H1 (cell line): Measurements from ENCODE around the gene ELP4. TPM values are rescaled to one million over a fixed set of nuclear protein-coding genes. Genes with fewer than 3 reads are reported as not detected.

Experiments
- CTCF ChIA-PET: fragments of 300-600 bp; sonication (Branson Sonifier 250); formaldehyde crosslinking; loops from one replicate; lab custom pipeline; 2021; ENCODE audit not compliant: partially characterized antibody; lab: Charles Lee
- POLR2A ChIA-PET: fragments of 300-600 bp; sonication (Branson Sonifier 250); formaldehyde crosslinking; loops from one replicate; lab custom pipeline; 2021; ENCODE audit warnings: inconsistent platforms; ENCODE audit not compliant: partially characterized antibody; lab: Charles Lee
- DNase-seq, 2 experiments: peaks; one replicate each; pipeline versions ENCODE4 v3.0.0 to v3.0.0-alpha.2; 2010 to 2022; ENCODE audit warnings: low spot score in 2 of 2, low read depth in 1 of 2, mixed read lengths in 1 of 2
- FAIRE-seq: peaks from 2 replicates; lab custom pipeline; 2011; peaks lifted over from hg19 to GRCh38; lab: Jason Lieb, UNC
- H2AFZ ChIP-seq: 2 replicates; pipeline ENCODE4 v1.8.1; 2012; ENCODE audit warnings: low read length, inconsistent platforms
- H2AK5ac ChIP-seq: 2 replicates; pipeline ENCODE4 v1.6.1; 2013; ENCODE audit warnings: low read depth, low read length
- H2BK120ac ChIP-seq: replicated peaks from 2 replicates; pipeline ENCODE3; 2013; ENCODE audit warnings: low read depth, low read length, inconsistent platforms
- H2BK12ac ChIP-seq: 2 replicates; pipeline ENCODE4 v1.6.1; 2013; ENCODE audit warnings: low read depth, low read length
- H2BK15ac ChIP-seq: 2 replicates; pipeline ENCODE4 v1.6.1; 2013; ENCODE audit warnings: low read length
- H2BK20ac ChIP-seq: 2 replicates; pipeline ENCODE4 v1.6.1; 2013; ENCODE audit warnings: low read length
- H2BK5ac ChIP-seq: 2 replicates; pipeline ENCODE4 v1.6.1; 2013; ENCODE audit warnings: low read depth, low read length
- H3K14ac ChIP-seq: 2 replicates; pipeline ENCODE4 v1.6.1; 2013; ENCODE audit warnings: inconsistent platforms; ENCODE audit not compliant: insufficient read length
- H3K18ac ChIP-seq: 2 replicates; pipeline ENCODE4 v1.6.1; 2013; ENCODE audit warnings: low read length; ENCODE audit errors: extremely low read depth
- H3K23ac ChIP-seq: 2 replicates; pipeline ENCODE4 v1.6.1; 2013; ENCODE audit warnings: inconsistent platforms; ENCODE audit not compliant: insufficient read length
- H3K23me2 ChIP-seq: 2 replicates; pipeline ENCODE4 v1.6.1; 2013; ENCODE audit warnings: low read depth, low read length
- H3K27ac ChIP-seq: 2 replicates; pipeline ENCODE4 v1.6.1; 2011; ENCODE audit warnings: low read depth, low read length, inconsistent platforms
- H3K27me3 ChIP-seq, 4 experiments: replicated peaks in 1 of 4; 1 replicate in 1 of 4; 2 replicates in 3 of 4; pipeline versions ENCODE4 v1.6.1 to v1.8.1; 2011 to 2013; ENCODE audit warnings: low read length in 3 of 4, mild to moderate bottlenecking in 3 of 4, inconsistent platforms in 2 of 4, mixed read lengths in 2 of 4, moderate library complexity in 1 of 4; ENCODE audit not compliant: control insufficient read depth in 3 of 4, insufficient read depth in 3 of 4; ENCODE audit errors: extremely low read depth in 1 of 4
- H3K36me3 ChIP-seq, 4 experiments: 2 replicates each; pipeline versions ENCODE4 v1.6.1 to v1.8.1; 2011 to 2013; ENCODE audit warnings: mild to moderate bottlenecking in 4 of 4, low read length in 3 of 4, moderate library complexity in 2 of 4, control low read depth in 1 of 4, inconsistent platforms in 1 of 4; ENCODE audit not compliant: insufficient read depth in 4 of 4, control insufficient read depth in 2 of 4
- H3K4ac ChIP-seq: replicated peaks from 2 replicates; pipeline ENCODE3; 2013; ENCODE audit warnings: low read length, low read depth, mixed read lengths, inconsistent platforms; ENCODE audit not compliant: insufficient read length
- H3K4me1 ChIP-seq, 4 experiments: replicated peaks in 1 of 4; 1 replicate in 1 of 4; 2 replicates in 3 of 4; pipeline versions ENCODE4 v1.6.1 to v1.8.1; 2011 to 2013; ENCODE audit warnings: low read length in 3 of 4, inconsistent platforms in 2 of 4, mixed read lengths in 1 of 4; ENCODE audit not compliant: insufficient read depth in 4 of 4, control insufficient read depth in 3 of 4
- H3K4me2 ChIP-seq, 2 experiments: 2 replicates each; pipeline versions ENCODE4 v1.6.1 to v1.8.1; 2011 to 2013; ENCODE audit warnings: low read depth in 2 of 2, low read length in 2 of 2, control low read depth in 1 of 2, inconsistent platforms in 1 of 2, mild to moderate bottlenecking in 1 of 2; ENCODE audit not compliant: insufficient read depth in 1 of 2
- H3K4me3 ChIP-seq, 4 experiments: fragments of 200-600, 300-600 bp in 1 of 4; sonication (generic), shearing (Covaris generic), sonication (Bioruptor Twin) in 1 of 4; 2 replicates each; pipeline versions ENCODE4 v1.5.1 to v1.8.1; 2011 to 2016; ENCODE audit warnings: low read length in 4 of 4, low read depth in 3 of 4, control low read depth in 2 of 4, inconsistent platforms in 2 of 4, mild to moderate bottlenecking in 2 of 4, mixed read lengths in 1 of 4, moderate library complexity in 1 of 4; ENCODE audit not compliant: insufficient read depth in 2 of 4; ENCODE audit errors: extremely low read depth in 1 of 4
- H3K56ac ChIP-seq: replicated peaks from 2 replicates; pipeline ENCODE3; 2013; ENCODE audit warnings: low read depth, mild to moderate bottlenecking, mixed read lengths, low read length, inconsistent platforms; ENCODE audit not compliant: insufficient read length
- H3K79me1 ChIP-seq: 2 replicates; pipeline ENCODE4 v1.6.1; 2013; ENCODE audit warnings: low read depth, low read length, control low read depth
- H3K79me2 ChIP-seq, 2 experiments: 2 replicates each; pipeline versions ENCODE4 v1.6.1 to v1.8.1; 2012 to 2013; ENCODE audit warnings: low read length in 2 of 2, mild to moderate bottlenecking in 2 of 2, inconsistent platforms in 1 of 2; ENCODE audit not compliant: insufficient read depth in 2 of 2, control insufficient read depth in 1 of 2
- H3K9ac ChIP-seq, 4 experiments: replicated peaks in 1 of 4; 1 replicate in 1 of 4; 2 replicates in 3 of 4; pipeline versions ENCODE4 v1.6.1 to v1.8.1; 2011 to 2013; ENCODE audit warnings: low read depth in 3 of 4, low read length in 3 of 4, control low read depth in 2 of 4, mild to moderate bottlenecking in 2 of 4, moderate library complexity in 2 of 4, inconsistent platforms in 1 of 4; ENCODE audit errors: extremely low read depth in 1 of 4
- H3K9me3 ChIP-seq, 2 experiments: 2 replicates each; pipeline versions ENCODE4 v1.6.1 to v1.8.1; 2012 to 2013; ENCODE audit warnings: mild to moderate bottlenecking in 2 of 2, moderate library complexity in 2 of 2, control low read depth in 1 of 2, inconsistent platforms in 1 of 2, low read depth in 1 of 2, low read length in 1 of 2, mixed read lengths in 1 of 2; ENCODE audit not compliant: insufficient read depth in 2 of 2
- H4K20me1 ChIP-seq, 2 experiments: replicated peaks in 1 of 2; 2 replicates each; pipeline versions ENCODE3 to v1.8.1; 2011 to 2013; ENCODE audit warnings: inconsistent platforms in 2 of 2, low read length in 2 of 2, mild to moderate bottlenecking in 1 of 2; ENCODE audit not compliant: insufficient read depth in 2 of 2, control insufficient read depth in 1 of 2
- H4K5ac ChIP-seq: 2 replicates; pipeline ENCODE4 v1.6.1; 2013; ENCODE audit warnings: low read length, low read depth, mixed read lengths, inconsistent platforms; ENCODE audit not compliant: insufficient read length
- H4K8ac ChIP-seq: 2 replicates; pipeline ENCODE4 v1.8.0; 2013; ENCODE audit warnings: mild to moderate bottlenecking, moderate library complexity, low read length, inconsistent platforms; ENCODE audit not compliant: insufficient read depth; ENCODE audit errors: extremely low read depth
- H4K91ac ChIP-seq: replicated peaks from 2 replicates; pipeline ENCODE3; 2013; ENCODE audit warnings: low read length, mixed read lengths, inconsistent platforms; ENCODE audit not compliant: insufficient read length
- EZH2 ChIP-seq: fragments of 200-600 bp; sonication (generic); IDR thresholded peaks from 2 replicates; pipeline ENCODE4 v1.7.1; 2012; ENCODE audit warnings: low read depth, mild to moderate bottlenecking, moderate library complexity, low read length, inconsistent platforms; ENCODE audit not compliant: severe bottlenecking
- HDAC6 ChIP-seq: IDR thresholded peaks from one replicate; pipeline ENCODE4 v1.7.1; 2012; ENCODE audit warnings: low read depth, mild to moderate bottlenecking, inconsistent platforms, low read length, moderate library complexity
- KDM1A ChIP-seq: fragments of 200-600, 300-600 bp; sonication (generic); IDR thresholded peaks from 2 replicates; pipeline ENCODE4 v1.7.1; 2016; ENCODE audit warnings: mild to moderate bottlenecking, low read length, borderline replicate concordance
- KDM4A ChIP-seq: IDR thresholded peaks from one replicate; pipeline ENCODE4 v1.7.1; 2012; ENCODE audit warnings: low read depth, mild to moderate bottlenecking, moderate library complexity, low read length, inconsistent platforms; ENCODE audit not compliant: severe bottlenecking
- KDM5A ChIP-seq: fragments of 200-600 bp; IDR thresholded peaks from 2 replicates; pipeline ENCODE4 v1.7.1; 2012; ENCODE audit warnings: mild to moderate bottlenecking, low read length, inconsistent platforms, mixed read lengths
- POU5F1 ChIP-seq: IDR thresholded peaks from 2 replicates; pipeline ENCODE4 v1.6.1; 2011; ENCODE audit warnings: low read depth, mild to moderate bottlenecking, low read length, moderate library complexity
- SAP30 ChIP-seq: fragments of 300-600 bp; sonication (generic); IDR thresholded peaks from 2 replicates; pipeline ENCODE4 v1.7.1; 2012; ENCODE audit warnings: low read length, moderate library complexity, mild to moderate bottlenecking, inconsistent platforms; ENCODE audit not compliant: insufficient read depth, insufficient replicate concordance
- SIN3A ChIP-seq, 2 experiments: IDR thresholded peaks in 1 of 2; conservative IDR thresholded peaks in 1 of 2; 2 replicates each; pipeline ENCODE4 v1.6.1; 2011 to 2012; ENCODE audit warnings: low read length in 2 of 2, improper control_type of control experiment in 1 of 2, low read depth in 1 of 2, mild to moderate bottlenecking in 1 of 2
- SUZ12 ChIP-seq: fragments of 200-600 bp; sonication (generic); IDR thresholded peaks from 2 replicates; pipeline ENCODE4 v1.6.1; 2012; ENCODE audit warnings: mild to moderate bottlenecking, inconsistent platforms, low read length, moderate library complexity, mixed read lengths
- polyA plus RNA-seq, 7 experiments: library from polyadenylated mRNA; depleted of rRNA in 3 of 7; stranded (reverse) in 5 of 7; unstranded in 2 of 7; fragments of >200 nt in 5 of 7; fragments of 200-250 nt in 2 of 7; gene quantifications; 1 replicate in 5 of 7; 2 replicates in 1 of 7; 4 replicates in 1 of 7; pipeline versions ENCODE4 v1.2.1 to v1.2.3, GENCODE V29; 2011 to 2013; ENCODE audit warnings: missing spikeins in 2 of 7, mixed read lengths in 2 of 7
- total RNA-seq: library from RNA; stranded (reverse); fragmentation: NEBNext Ultra II Directional; extraction: Animal tissue kit (Norgen Biotek cat#: 25700); gene quantifications from 2 replicates; pipeline ENCODE4 v1.2.1, GENCODE V29; 2021
- TF ChIP-seq, protein P1 (sequence below): IDR thresholded peaks from 2 replicates; pipeline ENCODE4 v1.6.1; 2012; ENCODE audit warnings: inconsistent platforms

ELP4 gene
- total and polyA plus RNA-seq, 2 of the 8 experiments (the other 6 are each of a cell fraction or from before 2014, with no cell fraction given) = 14.0 to 18.6 TPM

DNA sequence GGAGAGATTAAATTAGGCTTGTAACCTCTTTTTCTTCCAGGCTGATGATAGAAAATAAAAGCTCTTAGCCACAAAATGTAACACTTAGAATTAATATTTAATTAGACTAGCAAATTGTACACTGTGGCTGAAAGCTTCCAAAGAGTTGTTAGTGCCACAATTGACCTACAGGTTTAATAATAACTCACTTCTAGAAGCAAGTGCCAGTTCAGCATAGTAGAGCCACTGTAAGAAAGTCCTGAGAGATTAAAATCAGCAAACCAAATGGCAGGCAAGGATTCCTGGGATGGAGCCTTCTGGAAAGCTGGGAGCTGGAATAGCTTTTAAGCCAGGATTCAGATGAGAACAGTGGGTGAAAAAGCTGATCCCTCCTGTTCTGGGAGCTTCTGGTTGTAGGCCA, 131.0 kb downstream of the ELP4 start:
- no peaks in the 10 kb centered on the region for H3K79me1 ChIP-seq
- H3K18ac ChIP-seq = no peak overlapping the region
- H3K14ac ChIP-seq = no peak overlapping the region
- ChIA-PET POLR2A (no interaction called here), CTCF (interaction anchor here (0.6 to 3.6 kb wide), 31 partner anchors 10 to 678 kb away, joined by 3 to 19 read pairs (median 4); no protein-coding TSS in a partner anchor)
- H2BK15ac ChIP-seq = no peak overlapping the region
- H3K27ac ChIP-seq = no peak overlapping the region
- no peak overlapping the region for H4K91ac ChIP-seq
- no peaks in the 10 kb centered on the region for H4K20me1 ChIP-seq
- H2BK12ac ChIP-seq = no peak overlapping the region
- no peak overlapping the region for H2AFZ ChIP-seq
- no peaks in the 10 kb centered on the region for H3K4me1 ChIP-seq
- no peak overlapping the region for H4K8ac ChIP-seq
- H2BK20ac ChIP-seq = no peak overlapping the region
- H3K56ac ChIP-seq = no peak overlapping the region
- no peak overlapping the region for H3K4me3 ChIP-seq
- no peak overlapping the region for H4K5ac ChIP-seq
- TF ChIP-seq, protein P1, sequence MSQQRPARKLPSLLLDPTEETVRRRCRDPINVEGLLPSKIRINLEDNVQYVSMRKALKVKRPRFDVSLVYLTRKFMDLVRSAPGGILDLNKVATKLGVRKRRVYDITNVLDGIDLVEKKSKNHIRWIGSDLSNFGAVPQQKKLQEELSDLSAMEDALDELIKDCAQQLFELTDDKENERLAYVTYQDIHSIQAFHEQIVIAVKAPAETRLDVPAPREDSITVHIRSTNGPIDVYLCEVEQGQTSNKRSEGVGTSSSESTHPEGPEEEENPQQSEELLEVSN = no peak
- TF ChIP-seq SUZ12 (no peak), EZH2 (no peak), KDM4A (no peak), SAP30 (no peak), SIN3A (conservative IDR thresholded peaks at IDR 0.05 in 1 of 2, IDR thresholded peaks at IDR 0.05 in 1 of 2; ENCODE audit: low read depth in 1 of 2, low read length in 2 of 2) (no peak), POU5F1 (no peak), KDM1A (no peak), KDM5A (no peak), HDAC6 (no peak)
- no peaks in the 10 kb centered on the region for H3K9me3 ChIP-seq
- no peak overlapping the region for H3K23ac ChIP-seq
- H2BK120ac ChIP-seq = no peak overlapping the region
- DNase-seq (no peak), FAIRE-seq (peak; percentile 24)
- no peak overlapping the region for H2AK5ac ChIP-seq
- H3K79me2 ChIP-seq = no peaks in the 10 kb centered on the region
- no peaks in the 10 kb centered on the region for H3K23me2 ChIP-seq
- H3K27me3 ChIP-seq = no peaks in the 10 kb centered on the region
- H3K4me2 ChIP-seq = no peak overlapping the region
- H3K9ac ChIP-seq = no peak overlapping the region
- H2BK5ac ChIP-seq = no peak overlapping the region
- no peak overlapping the region for H3K4ac ChIP-seq
- no peaks in the 10 kb centered on the region for H3K36me3 ChIP-seq
